HL-60 (cell line): ENCODE measurements around the gene KRTAP5-7.

Experiments used
- CTCF ChIP-seq: IDR thresholded peaks from one replicate; pipeline ENCODE4 v1.5.1; 2011; ENCODE audit warnings: low read length, control low read depth, inconsistent platforms; ENCODE audit not compliant: insufficient read depth
- GABPA ChIP-seq: IDR thresholded peaks from 2 replicates; pipeline ENCODE4 v1.6.1; 2012; ENCODE audit warnings: low read depth
- POLR2AphosphoS5 ChIP-seq: IDR thresholded peaks from 2 replicates; pipeline ENCODE4 v1.6.1; 2012; ENCODE audit warnings: low read depth
- REST ChIP-seq: IDR thresholded peaks from 2 replicates; pipeline ENCODE4 v1.6.1; 2012; ENCODE audit warnings: low read depth; ENCODE audit not compliant: insufficient replicate concordance
- SPI1 ChIP-seq: IDR thresholded peaks from 2 replicates; pipeline ENCODE4 v1.6.1; 2012; ENCODE audit warnings: low read depth, mild to moderate bottlenecking, borderline replicate concordance

- TF ChIP-seq CTCF (no peak), SPI1 (no peak), GABPA (no peak), POLR2AphosphoS5 (no peak), REST (no peak)
Measured at GRCh38 chr11:71544525-71545214, 17.6 kb downstream of the KRTAP5-7 start.
